ENCODE measurements around the gene CAMLG. TPM values are rescaled to one million over a fixed set of nuclear protein-coding genes. Genes with fewer than 3 reads are reported as not detected.

CAMLG gene
- total and polyA plus RNA-seq, 2 of the 13 experiments (the other 11 are each of a cell fraction or from before 2014, with no cell fraction given) = 14.2 to 19.8 TPM

DNA sequence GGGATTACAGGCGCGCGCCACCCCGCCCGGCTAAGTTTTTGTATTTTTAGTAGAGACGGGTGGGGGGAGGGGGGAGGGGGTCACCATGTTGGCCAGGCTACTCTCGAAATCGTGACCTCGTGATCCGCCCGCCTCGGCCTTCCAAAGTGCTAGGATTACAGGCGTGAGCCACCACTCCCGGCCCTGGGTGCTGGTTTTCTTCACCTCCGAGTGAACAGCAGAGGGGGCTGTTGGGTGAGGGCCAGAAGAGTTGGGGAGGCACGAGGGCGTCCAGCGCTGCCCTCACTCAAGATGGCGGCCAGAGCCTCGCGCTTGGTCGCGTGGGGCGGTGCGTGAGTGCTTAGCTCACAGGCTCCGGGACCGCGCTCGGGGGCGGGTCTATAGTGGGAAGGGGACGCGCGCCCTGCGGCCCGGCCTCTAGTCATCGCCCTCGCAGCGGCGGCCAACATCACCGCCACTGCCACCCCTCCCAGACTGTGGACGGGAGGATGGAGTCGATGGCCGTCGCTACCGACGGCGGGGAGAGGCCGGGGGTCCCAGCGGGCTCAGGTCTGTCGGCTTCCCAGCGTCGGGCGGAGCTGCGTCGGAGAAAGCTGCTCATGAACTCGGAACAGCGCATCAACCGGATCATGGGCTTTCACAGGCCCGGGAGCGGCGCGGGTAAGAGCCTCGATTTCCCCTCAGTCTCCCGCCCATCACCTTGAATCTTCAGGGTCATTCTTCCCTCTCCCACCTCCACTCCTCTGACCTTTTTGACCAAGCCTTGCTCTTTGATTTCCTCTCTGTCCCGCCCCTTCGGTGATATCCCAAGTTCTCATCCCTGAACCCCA lies at the start of gene CAMLG (continued):
- TF ChIP-seq, protein P1, sequence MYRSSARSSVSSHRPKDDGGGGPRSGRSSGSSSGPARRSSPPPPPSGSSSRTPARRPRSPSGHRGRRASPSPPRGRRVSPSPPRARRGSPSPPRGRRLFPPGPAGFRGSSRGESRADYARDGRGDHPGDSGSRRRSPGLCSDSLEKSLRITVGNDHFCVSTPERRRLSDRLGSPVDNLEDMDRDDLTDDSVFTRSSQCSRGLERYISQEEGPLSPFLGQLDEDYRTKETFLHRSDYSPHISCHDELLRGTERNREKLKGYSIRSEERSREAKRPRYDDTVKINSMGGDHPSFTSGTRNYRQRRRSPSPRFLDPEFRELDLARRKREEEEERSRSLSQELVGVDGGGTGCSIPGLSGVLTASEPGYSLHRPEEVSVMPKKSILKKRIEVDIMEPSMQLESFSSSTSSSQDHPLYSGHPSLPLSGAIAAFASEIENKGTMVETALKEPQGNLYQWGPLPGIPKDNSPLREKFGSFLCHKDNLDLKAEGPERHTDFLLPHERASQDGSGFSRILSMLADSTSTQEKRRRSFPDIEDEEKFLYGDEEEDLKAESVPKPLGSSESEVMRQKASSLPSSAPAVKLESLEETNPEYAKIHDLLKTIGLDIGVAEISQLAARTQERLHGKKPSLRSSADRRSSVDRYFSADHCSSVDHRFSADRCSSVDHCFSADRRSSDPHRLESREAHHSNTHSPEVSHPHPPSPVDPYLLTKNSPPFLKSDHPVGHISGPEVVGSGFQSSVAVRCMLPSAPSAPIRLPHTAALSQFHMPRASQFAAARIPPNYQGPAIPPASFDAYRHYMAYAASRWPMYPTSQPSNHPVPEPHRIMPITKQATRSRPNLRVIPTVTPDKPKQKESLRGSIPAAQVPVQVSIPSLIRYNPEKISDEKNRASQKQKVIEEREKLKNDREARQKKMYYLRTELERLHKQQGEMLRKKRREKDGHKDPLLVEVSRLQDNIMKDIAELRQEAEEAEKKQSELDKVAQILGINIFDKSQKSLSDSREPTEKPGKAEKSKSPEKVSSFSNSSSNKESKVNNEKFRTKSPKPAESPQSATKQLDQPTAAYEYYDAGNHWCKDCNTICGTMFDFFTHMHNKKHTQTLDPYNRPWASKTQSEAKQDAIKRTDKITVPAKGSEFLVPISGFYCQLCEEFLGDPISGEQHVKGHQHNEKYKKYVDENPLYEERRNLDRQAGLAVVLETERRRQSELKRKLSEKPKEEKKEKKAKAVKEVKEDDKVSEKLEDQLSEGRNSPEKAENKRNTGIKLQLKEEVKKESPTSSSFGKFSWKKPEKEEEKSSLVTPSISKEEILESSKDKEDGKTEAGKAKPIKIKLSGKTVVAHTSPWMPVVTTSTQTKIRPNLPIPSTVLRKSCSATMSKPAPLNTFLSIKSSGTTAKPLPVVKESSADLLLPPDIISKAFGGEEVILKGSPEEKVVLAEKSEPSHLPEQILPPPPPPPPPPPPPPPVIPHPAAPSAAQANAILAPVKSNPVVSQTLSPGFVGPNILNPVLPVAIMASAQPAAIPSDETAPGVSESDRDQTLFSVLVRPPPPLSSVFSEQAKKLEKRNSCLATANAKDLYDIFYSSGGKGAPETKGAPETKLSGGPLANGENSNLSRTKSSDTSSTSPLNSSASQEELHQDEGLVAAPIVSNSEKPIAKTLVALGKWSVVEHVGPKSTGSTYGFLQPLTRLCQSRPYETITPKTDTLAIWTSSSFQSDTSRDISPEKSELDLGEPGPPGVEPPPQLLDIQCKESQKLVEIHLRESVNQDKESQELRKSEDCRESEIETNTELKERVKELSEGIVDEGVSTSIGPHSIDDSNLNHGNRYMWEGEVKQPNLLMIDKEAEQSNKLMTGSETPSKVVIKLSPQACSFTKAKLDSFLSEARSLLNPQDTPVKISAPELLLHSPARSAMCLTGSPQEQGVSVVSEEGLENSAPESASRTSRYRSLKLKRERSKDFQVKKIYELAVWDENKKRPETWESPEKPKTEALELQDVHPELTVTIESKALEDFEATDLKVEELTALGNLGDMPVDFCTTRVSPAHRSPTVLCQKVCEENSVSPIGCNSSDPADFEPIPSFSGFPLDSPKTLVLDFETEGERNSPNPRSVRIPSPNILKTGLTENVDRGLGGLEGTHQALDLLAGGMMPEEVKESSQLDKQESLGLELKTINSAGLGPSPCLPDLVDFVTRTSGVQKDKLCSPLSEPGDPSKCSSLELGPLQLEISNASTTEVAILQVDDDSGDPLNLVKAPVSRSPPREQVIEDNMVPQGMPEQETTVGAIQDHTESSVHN (CRISPR knock-in tag; IDR thresholded peaks at IDR 0.05) = peak; percentile 61; the same call in 1 of the 2 replicates
- TF ChIP-seq ZNF101 (CRISPR knock-in tag; IDR thresholded peaks at IDR 0.05; ENCODE audit: borderline replicate concordance, low read depth) (no peak), ATRX (CRISPR knock-in tag; IDR thresholded peaks at IDR 0.05; ENCODE audit: borderline replicate concordance) (no peak), ATF1 (CRISPR knock-in tag; IDR thresholded peaks at IDR 0.05) (peak; percentile 92), ZSCAN30 (CRISPR knock-in tag; IDR thresholded peaks at IDR 0.05) (no peak), ZNF24 (IDR thresholded peaks at IDR 0.05) (no peak), ZNF891 (CRISPR knock-in tag; IDR thresholded peaks at IDR 0.05) (peak; percentile 69; the same call in 1 of the 2 replicates), ZNF510 (CRISPR knock-in tag; IDR thresholded peaks at IDR 0.05; ENCODE audit: low read depth) (peak; percentile 91), ZBTB42 (CRISPR knock-in tag; IDR thresholded peaks at IDR 0.05) (no peak), ISL2 (CRISPR knock-in tag; IDR thresholded peaks at IDR 0.05) (peak; percentile 86), ZBTB21 (CRISPR knock-in tag; IDR thresholded peaks at IDR 0.05) (peak; percentile 96)
- TF ChIP-seq, protein P2, sequence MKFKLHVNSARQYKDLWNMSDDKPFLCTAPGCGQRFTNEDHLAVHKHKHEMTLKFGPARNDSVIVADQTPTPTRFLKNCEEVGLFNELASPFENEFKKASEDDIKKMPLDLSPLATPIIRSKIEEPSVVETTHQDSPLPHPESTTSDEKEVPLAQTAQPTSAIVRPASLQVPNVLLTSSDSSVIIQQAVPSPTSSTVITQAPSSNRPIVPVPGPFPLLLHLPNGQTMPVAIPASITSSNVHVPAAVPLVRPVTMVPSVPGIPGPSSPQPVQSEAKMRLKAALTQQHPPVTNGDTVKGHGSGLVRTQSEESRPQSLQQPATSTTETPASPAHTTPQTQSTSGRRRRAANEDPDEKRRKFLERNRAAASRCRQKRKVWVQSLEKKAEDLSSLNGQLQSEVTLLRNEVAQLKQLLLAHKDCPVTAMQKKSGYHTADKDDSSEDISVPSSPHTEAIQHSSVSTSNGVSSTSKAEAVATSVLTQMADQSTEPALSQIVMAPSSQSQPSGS (CRISPR knock-in tag; IDR thresholded peaks at IDR 0.05) = peak; percentile 88; the same call in 1 of the 2 replicates
- TF ChIP-seq, protein P3, sequence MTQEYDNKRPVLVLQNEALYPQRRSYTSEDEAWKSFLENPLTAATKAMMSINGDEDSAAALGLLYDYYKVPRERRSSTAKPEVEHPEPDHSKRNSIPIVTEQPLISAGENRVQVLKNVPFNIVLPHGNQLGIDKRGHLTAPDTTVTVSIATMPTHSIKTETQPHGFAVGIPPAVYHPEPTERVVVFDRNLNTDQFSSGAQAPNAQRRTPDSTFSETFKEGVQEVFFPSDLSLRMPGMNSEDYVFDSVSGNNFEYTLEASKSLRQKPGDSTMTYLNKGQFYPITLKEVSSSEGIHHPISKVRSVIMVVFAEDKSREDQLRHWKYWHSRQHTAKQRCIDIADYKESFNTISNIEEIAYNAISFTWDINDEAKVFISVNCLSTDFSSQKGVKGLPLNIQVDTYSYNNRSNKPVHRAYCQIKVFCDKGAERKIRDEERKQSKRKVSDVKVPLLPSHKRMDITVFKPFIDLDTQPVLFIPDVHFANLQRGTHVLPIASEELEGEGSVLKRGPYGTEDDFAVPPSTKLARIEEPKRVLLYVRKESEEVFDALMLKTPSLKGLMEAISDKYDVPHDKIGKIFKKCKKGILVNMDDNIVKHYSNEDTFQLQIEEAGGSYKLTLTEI (CRISPR knock-in tag; conservative IDR thresholded peaks at IDR 0.05) = no peak
- TF ChIP-seq, protein P4, sequence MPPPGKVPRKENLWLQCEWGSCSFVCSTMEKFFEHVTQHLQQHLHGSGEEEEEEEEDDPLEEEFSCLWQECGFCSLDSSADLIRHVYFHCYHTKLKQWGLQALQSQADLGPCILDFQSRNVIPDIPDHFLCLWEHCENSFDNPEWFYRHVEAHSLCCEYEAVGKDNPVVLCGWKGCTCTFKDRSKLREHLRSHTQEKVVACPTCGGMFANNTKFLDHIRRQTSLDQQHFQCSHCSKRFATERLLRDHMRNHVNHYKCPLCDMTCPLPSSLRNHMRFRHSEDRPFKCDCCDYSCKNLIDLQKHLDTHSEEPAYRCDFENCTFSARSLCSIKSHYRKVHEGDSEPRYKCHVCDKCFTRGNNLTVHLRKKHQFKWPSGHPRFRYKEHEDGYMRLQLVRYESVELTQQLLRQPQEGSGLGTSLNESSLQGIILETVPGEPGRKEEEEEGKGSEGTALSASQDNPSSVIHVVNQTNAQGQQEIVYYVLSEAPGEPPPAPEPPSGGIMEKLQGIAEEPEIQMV (CRISPR knock-in tag; IDR thresholded peaks at IDR 0.05; ENCODE audit: low read depth) = no peak
